Astrocyte (in vitro differentiated cells and primary cell): Measurements from ENCODE around the gene VAMP8. TPM values are rescaled to one million over a fixed set of nuclear protein-coding genes. Genes with fewer than 3 reads are reported as not detected.

Experiments
- DNase-seq: peaks from one replicate; pipeline ENCODE4 v3.0.0-alpha.2; 2010; ENCODE audit warnings: low read depth
- FAIRE-seq: peaks from 2 replicates; lab custom pipeline; 2011; peaks lifted over from hg19 to GRCh38; lab: Jason Lieb, UNC
- H2AFZ ChIP-seq: 2 replicates; pipeline ENCODE4 v1.6.0; 2012; ENCODE audit warnings: low read depth, low read length, inconsistent platforms
- H3K27ac ChIP-seq: 2 replicates; pipeline ENCODE4 v1.5.1; 2011; ENCODE audit warnings: low read depth, low read length, inconsistent platforms
- H3K27me3 ChIP-seq: 2 replicates; pipeline ENCODE4 v1.6.0; 2011; ENCODE audit warnings: low read length, inconsistent platforms; ENCODE audit not compliant: insufficient read depth
- H3K36me3 ChIP-seq: 2 replicates; pipeline ENCODE4 v1.5.1; 2011; ENCODE audit warnings: low read length, inconsistent platforms; ENCODE audit not compliant: insufficient read depth
- H3K4me1 ChIP-seq: 2 replicates; pipeline ENCODE4 v1.5.1; 2011; ENCODE audit warnings: low read length, inconsistent platforms; ENCODE audit not compliant: insufficient read depth
- H3K4me2 ChIP-seq: 2 replicates; pipeline ENCODE4 v1.6.0; 2012; ENCODE audit warnings: low read length, inconsistent platforms
- H3K4me3 ChIP-seq: 2 replicates; pipeline ENCODE4 v1.5.1; 2011; ENCODE audit warnings: low read depth, mild to moderate bottlenecking, low read length, inconsistent platforms; ENCODE audit not compliant: insufficient read depth
- H3K79me2 ChIP-seq: 2 replicates; pipeline ENCODE4 v1.6.0; 2012; ENCODE audit warnings: mild to moderate bottlenecking, low read length, inconsistent platforms; ENCODE audit not compliant: insufficient read depth
- H3K9ac ChIP-seq: 2 replicates; pipeline ENCODE4 v1.6.0; 2012; ENCODE audit warnings: mild to moderate bottlenecking, low read length, inconsistent platforms
- H3K9me3 ChIP-seq: 2 replicates; pipeline ENCODE4 v1.5.1; 2012; ENCODE audit warnings: low read depth, mild to moderate bottlenecking, low read length, inconsistent platforms; ENCODE audit not compliant: insufficient read depth
- H4K20me1 ChIP-seq: 2 replicates; pipeline ENCODE4 v1.6.0; 2012; ENCODE audit warnings: low read length, inconsistent platforms; ENCODE audit not compliant: insufficient read depth
- H3K27ac Mint-ChIP-seq: one replicate; pipeline ENCODE4 v1.8.0; 2021; ENCODE audit warnings: mild to moderate bottlenecking, mixed read lengths; ENCODE audit not compliant: unreplicated experiment
- H3K27me3 Mint-ChIP-seq: one replicate; pipeline ENCODE4 v1.8.0; 2021; ENCODE audit warnings: low read depth, mixed read lengths; ENCODE audit not compliant: unreplicated experiment
- H3K36me3 Mint-ChIP-seq: one replicate; pipeline ENCODE4 v1.8.0; 2021; ENCODE audit warnings: low read depth, mixed read lengths; ENCODE audit not compliant: unreplicated experiment
- H3K4me1 Mint-ChIP-seq: one replicate; pipeline ENCODE4 v1.8.0; 2021; ENCODE audit warnings: low read depth, mixed read lengths; ENCODE audit not compliant: unreplicated experiment
- H3K4me3 Mint-ChIP-seq: one replicate; pipeline ENCODE4 v1.8.0; 2021; ENCODE audit warnings: mild to moderate bottlenecking, moderate library complexity, mixed read lengths; ENCODE audit not compliant: unreplicated experiment
- H3K9me3 Mint-ChIP-seq: one replicate; pipeline ENCODE4 v1.8.0; 2021; ENCODE audit warnings: mild to moderate bottlenecking, mixed read lengths; ENCODE audit not compliant: unreplicated experiment
- EZH2 ChIP-seq: IDR thresholded peaks from 2 replicates; pipeline ENCODE4 v1.6.1; 2012; ENCODE audit warnings: mild to moderate bottlenecking, low read length, inconsistent platforms; ENCODE audit not compliant: insufficient read depth
- total RNA-seq: library from RNA; stranded (reverse); gene quantifications from 2 replicates; pipeline ENCODE4 v1.2.1, GENCODE V29; 2021
- TF ChIP-seq, protein P1 (sequence below): IDR thresholded peaks from 2 replicates; pipeline ENCODE4 v1.5.1; 2011; ENCODE audit warnings: low read depth, mild to moderate bottlenecking, inconsistent platforms, low read length, moderate library complexity; ENCODE audit not compliant: insufficient read depth

The VAMP8 gene
- total RNA-seq, 1 donor from 2014 or later: 35.3 TPM

DNA sequence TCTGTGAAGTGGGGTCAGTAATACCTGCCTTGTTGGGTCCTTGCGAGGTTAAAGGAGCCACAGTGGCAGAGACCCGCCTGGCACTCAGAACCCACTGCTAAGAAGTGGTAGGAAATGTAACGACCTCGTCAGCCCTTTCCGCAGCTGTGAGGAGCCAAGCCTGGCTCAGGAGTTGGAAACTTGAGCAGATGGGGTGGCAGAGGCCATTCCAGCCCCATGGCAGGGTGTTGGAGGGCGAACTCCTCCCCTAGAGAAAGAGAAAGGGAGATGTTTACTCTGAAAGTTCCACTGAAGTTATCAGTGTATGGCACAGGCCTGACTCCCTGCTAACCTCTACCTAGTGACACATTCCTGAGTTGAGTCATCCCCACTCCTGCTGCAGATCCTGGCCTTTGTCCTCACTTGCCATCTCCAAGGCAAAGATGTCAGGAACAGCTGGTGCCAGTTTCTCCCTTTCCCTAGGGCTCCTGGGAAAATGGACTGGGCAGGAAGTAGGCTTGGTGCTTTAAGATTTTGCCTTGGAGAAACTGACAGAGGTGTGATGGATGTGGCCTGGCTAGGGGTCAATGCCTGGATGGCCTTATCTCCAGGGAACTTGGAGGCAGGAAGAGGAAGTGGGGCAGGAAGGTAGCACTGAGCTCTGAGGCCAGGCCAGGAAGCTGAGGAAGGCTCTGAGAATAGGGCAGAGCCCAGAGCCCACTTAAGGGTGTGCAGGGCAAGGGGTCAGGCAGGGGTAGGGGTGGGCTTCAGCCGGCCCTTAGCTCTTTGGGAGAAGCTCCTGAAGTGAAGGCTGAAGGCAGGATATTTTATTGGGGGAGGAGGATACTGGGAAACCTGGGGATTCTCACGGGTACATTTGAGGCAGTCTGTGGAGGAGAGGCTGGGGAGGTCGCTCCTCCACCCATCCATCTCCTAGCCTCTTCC lies 7.7 kb downstream of the VAMP8 start:
- H3K4me3 Mint-ChIP-seq: peak overlapping the region; percentile 55
- H3K27me3 Mint-ChIP-seq: peaks cover 7% of the 10 kb centered on the region
- Histone ChIP-seq H3K4me1 (peaks cover 22% of the 10 kb centered on the region), H3K79me2 (peaks cover 2% of the 10 kb centered on the region), H3K27ac (peak overlapping the region; percentile 64), H4K20me1 (no peaks in the 10 kb centered on the region), H2AFZ (peak overlapping the region; percentile 82), H3K9ac (peak overlapping the region; percentile 75), H3K4me2 (peak overlapping the region; percentile 92), H3K9me3 (no peaks in the 10 kb centered on the region), H3K27me3 (no peaks in the 10 kb centered on the region), H3K36me3 (no peaks in the 10 kb centered on the region), H3K4me3 (peak overlapping the region; percentile 55)
- peaks cover 7% of the 10 kb centered on the region for H3K36me3 Mint-ChIP-seq
- FAIRE-seq: no peak
- H3K9me3 Mint-ChIP-seq: no peaks in the 10 kb centered on the region
- H3K4me1 Mint-ChIP-seq: peaks cover 36% of the 10 kb centered on the region
- DNase-seq: peak; percentile 58
- H3K27ac Mint-ChIP-seq: peak overlapping the region; percentile 21
- TF ChIP-seq, protein P1, sequence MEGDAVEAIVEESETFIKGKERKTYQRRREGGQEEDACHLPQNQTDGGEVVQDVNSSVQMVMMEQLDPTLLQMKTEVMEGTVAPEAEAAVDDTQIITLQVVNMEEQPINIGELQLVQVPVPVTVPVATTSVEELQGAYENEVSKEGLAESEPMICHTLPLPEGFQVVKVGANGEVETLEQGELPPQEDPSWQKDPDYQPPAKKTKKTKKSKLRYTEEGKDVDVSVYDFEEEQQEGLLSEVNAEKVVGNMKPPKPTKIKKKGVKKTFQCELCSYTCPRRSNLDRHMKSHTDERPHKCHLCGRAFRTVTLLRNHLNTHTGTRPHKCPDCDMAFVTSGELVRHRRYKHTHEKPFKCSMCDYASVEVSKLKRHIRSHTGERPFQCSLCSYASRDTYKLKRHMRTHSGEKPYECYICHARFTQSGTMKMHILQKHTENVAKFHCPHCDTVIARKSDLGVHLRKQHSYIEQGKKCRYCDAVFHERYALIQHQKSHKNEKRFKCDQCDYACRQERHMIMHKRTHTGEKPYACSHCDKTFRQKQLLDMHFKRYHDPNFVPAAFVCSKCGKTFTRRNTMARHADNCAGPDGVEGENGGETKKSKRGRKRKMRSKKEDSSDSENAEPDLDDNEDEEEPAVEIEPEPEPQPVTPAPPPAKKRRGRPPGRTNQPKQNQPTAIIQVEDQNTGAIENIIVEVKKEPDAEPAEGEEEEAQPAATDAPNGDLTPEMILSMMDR: no peak
- TF ChIP-seq EZH2: no peak

DNA sequence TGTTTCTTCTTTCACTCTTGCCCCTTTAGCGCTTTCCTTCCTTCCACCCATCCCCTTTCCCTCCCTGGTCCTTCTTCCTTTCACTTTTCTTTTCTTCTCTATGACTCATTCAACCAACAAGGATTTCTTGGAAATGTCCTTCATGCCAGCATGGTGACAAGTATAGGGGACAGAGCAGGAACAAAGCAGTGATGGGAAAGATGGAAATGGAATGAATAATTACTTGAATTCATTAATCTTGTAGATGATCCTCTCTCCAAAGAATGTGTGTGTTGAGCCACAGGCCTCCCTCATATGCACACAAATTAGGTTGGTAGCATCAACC lies 8.4 kb downstream of the VAMP8 start:
- FAIRE-seq: no peak
- Histone ChIP-seq H4K20me1 (no peaks in the 10 kb centered on the region), H3K4me3 (no peak overlapping the region), H3K36me3 (no peaks in the 10 kb centered on the region), H3K4me1 (peaks cover 29% of the 10 kb centered on the region), H3K27ac (peak overlapping the region; percentile 64), H3K9me3 (no peaks in the 10 kb centered on the region), H3K9ac (peak overlapping the region; percentile 75), H2AFZ (peak overlapping the region; percentile 33), H3K4me2 (peak overlapping the region; percentile 92), H3K79me2 (peaks cover 2% of the 10 kb centered on the region), H3K27me3 (no peaks in the 10 kb centered on the region)
- peak overlapping the region; percentile 20 for H3K4me3 Mint-ChIP-seq
- peak overlapping the region; percentile 21 for H3K27ac Mint-ChIP-seq
- no peaks in the 10 kb centered on the region for H3K9me3 Mint-ChIP-seq
- H3K4me1 Mint-ChIP-seq: peaks cover 42% of the 10 kb centered on the region
- TF ChIP-seq, protein P1: no peak
- H3K36me3 Mint-ChIP-seq: peaks cover 7% of the 10 kb centered on the region
- H3K27me3 Mint-ChIP-seq: peaks cover 7% of the 10 kb centered on the region
- DNase-seq: peak; percentile 86

DNA sequence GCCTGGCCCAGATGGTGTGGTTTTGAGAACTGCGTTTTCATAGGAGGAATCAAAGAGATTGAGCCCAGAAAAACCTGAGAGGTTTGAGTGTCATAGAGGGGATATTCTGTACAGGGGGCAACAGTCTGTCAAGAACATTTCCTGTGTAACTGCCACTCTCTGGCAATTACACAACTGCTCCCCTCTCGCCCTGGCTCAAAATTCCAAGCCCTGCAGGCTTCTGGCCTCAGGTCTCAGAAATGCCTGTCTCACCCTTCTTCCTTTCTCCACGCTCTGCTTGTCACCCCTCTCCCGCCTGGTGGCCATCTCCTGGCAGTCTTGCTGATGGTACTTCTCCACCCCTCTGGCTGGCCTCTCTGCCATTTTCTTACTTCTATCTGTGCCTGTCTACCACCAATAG lies 10.8 kb downstream of the VAMP8 start:
- H2AFZ ChIP-seq: no peak overlapping the region
- Mint-ChIP-seq H3K36me3 (peaks cover 3% of the 10 kb centered on the region), H3K4me3 (no peak overlapping the region), H3K4me1 (peaks cover 53% of the 10 kb centered on the region), H3K27ac (peak overlapping the region; percentile 37), H3K27me3 (peaks cover 2% of the 10 kb centered on the region), H3K9me3 (peaks cover 3% of the 10 kb centered on the region)
- H3K27me3 ChIP-seq: no peaks in the 10 kb centered on the region
- no peak for DNase-seq
- peaks cover 38% of the 10 kb centered on the region for H3K4me1 ChIP-seq
- TF ChIP-seq EZH2: no peak
- TF ChIP-seq, protein P1: no peak
- peaks cover 6% of the 10 kb centered on the region for H3K79me2 ChIP-seq
- no peak overlapping the region for H3K4me2 ChIP-seq
- H4K20me1 ChIP-seq: no peaks in the 10 kb centered on the region
- H3K4me3 ChIP-seq: no peak overlapping the region
- no peak overlapping the region for H3K9ac ChIP-seq
- no peaks in the 10 kb centered on the region for H3K9me3 ChIP-seq
- FAIRE-seq: no peak
- no peak overlapping the region for H3K27ac ChIP-seq
- H3K36me3 ChIP-seq: no peaks in the 10 kb centered on the region
